ENCODE measurements around the gene ZNF667. TPM values are rescaled to one million over a fixed set of nuclear protein-coding genes. Genes with fewer than 3 reads are reported as not detected.

ZNF667 gene
- 1.4 TPM for total RNA-seq
- long read RNA-seq, partial matches to known transcripts: 0 of 3 reads
- long read RNA-seq, other reads (novel, unspliced or antisense): 1 of 3 reads

- no peaks in the 10 kb centered on the region for H3K36me3 ChIP-seq
- peak within 1 kb of the TSS; percentile 76 for H3K4me3 ChIP-seq
- DNase-seq (no peak), ATAC-seq (peak in 1 of 2 donors; percentile 6)
- H3K27ac ChIP-seq: peak within 1 kb of the TSS; percentile 50
- TF ChIP-seq CTCF (IDR thresholded peaks at IDR 0.05): no peak
- H3K4me1 ChIP-seq: no peaks in the 10 kb centered on the region
- peaks cover 23% of the 10 kb centered on the region for H3K9me3 ChIP-seq
- intact Hi-C loops (cut with DNase I): no loop called here
- H3K27me3 ChIP-seq (ENCODE audit: low read depth): peaks cover 4% of the 10 kb centered on the region
These were observed at the start of gene ZNF667 for GRCh38 chr19:56476651-56477428. Gene ZNF667, minus strand, starts transcription at chr19:56477345. Its CDS starts 14,975 bp downstream, at chr19:56462370.

- peaks cover 100% of the 10 kb centered on the region for H3K9me3 ChIP-seq
- ATAC-seq: no peak
- no peaks in the 10 kb centered on the region for H3K36me3 ChIP-seq
- H3K4me3 ChIP-seq: no peak overlapping the region
- intact Hi-C loops (cut with DNase I): no loop called here
- DNase-seq: no peak
- no peaks in the 10 kb centered on the region for H3K4me1 ChIP-seq
- no peak overlapping the region for H3K27ac ChIP-seq
- TF ChIP-seq CTCF (IDR thresholded peaks at IDR 0.05): no peak
- no peaks in the 10 kb centered on the region for H3K27me3 ChIP-seq (ENCODE audit: low read depth)
These were observed 48.2 kb upstream of the ZNF667 start for GRCh38 chr19:56525214-56525860.

- TF ChIP-seq CTCF (IDR thresholded peaks at IDR 0.05): no peak
- Histone ChIP-seq H3K27me3 (ENCODE audit: low read depth) (no peaks in the 10 kb centered on the region), H3K27ac (peak overlapping the region; percentile 91), H3K9me3 (peaks cover 33% of the 10 kb centered on the region), H3K4me3 (peak overlapping the region; percentile 62), H3K36me3 (no peaks in the 10 kb centered on the region), H3K4me1 (peaks cover 8% of the 10 kb centered on the region)
- ATAC-seq: no peak
- DNase-seq: no peak
- intact Hi-C loops (cut with DNase I): no loop called here
These were observed 31.2 kb upstream of the ZNF667 start for GRCh38 chr19:56508290-56508778.

GRCh38 chr19:56507446-56508289 lies 30.5 kb upstream of the ZNF667 start, which contains the start of gene ZNF471:
Gene ZNF471, plus strand, starts transcription at chr19:56507855. Its CDS starts 3,717 bp downstream, at chr19:56511572.
- TF ChIP-seq CTCF (IDR thresholded peaks at IDR 0.05): no peak
- H3K4me3 ChIP-seq: peak within 1 kb of the TSS; percentile 62
- intact Hi-C loops (cut with DNase I): no loop called here
- ATAC-seq: peak; percentile 100
- H3K27ac ChIP-seq: peak within 1 kb of the TSS; percentile 91
- H3K9me3 ChIP-seq: peaks cover 36% of the 10 kb centered on the region
- H3K36me3 ChIP-seq: no peaks in the 10 kb centered on the region
- DNase-seq: peak; percentile 97
- H3K27me3 ChIP-seq (ENCODE audit: low read depth): no peaks in the 10 kb centered on the region
- H3K4me1 ChIP-seq: peaks cover 8% of the 10 kb centered on the region

- no peak for DNase-seq
- H3K4me1 ChIP-seq: peaks cover 8% of the 10 kb centered on the region
- H3K9me3 ChIP-seq: peaks cover 45% of the 10 kb centered on the region
- no peak for ATAC-seq
- H3K27ac ChIP-seq: no peak overlapping the region
- H3K36me3 ChIP-seq: no peaks in the 10 kb centered on the region
- no peak for TF ChIP-seq CTCF (IDR thresholded peaks at IDR 0.05)
- no peaks in the 10 kb centered on the region for H3K27me3 ChIP-seq (ENCODE audit: low read depth)
- H3K4me3 ChIP-seq: no peak overlapping the region
- intact Hi-C loops (cut with DNase I): no loop called here
These were observed 27.4 kb upstream of the ZNF667 start for GRCh38 chr19:56504581-56504980.

Measured in lower lobe of right lung (tissue), 2 donors.